Adipose tissue (tissue), 3 donors: ENCODE results near the gene UPK3A. TPM values are rescaled to one million over a fixed set of nuclear protein-coding genes. Genes with fewer than 3 reads are reported as not detected.

Experiments used
- H3K27ac ChIP-seq: one replicate; pipeline ENCODE4 v1.5.1; 2013; ENCODE audit warnings: low read depth, low read length
- WGBS, 3 donors: extraction: QIAGEN DNeasy Blood & Tissue Kit; methylation state at CpG; one replicate each; pipeline ENCODE4 v1.1.7; 2013; 5-methylcytosine and 5-hydroxymethylcytosine counted together
- polyA plus RNA-seq, 3 donors: library from polyadenylated mRNA; stranded (reverse); fragments of 200-250 nt; gene quantifications; one replicate each; pipeline ENCODE4 v1.2.3, GENCODE V29; 2013
- donor health status: healthy with polysubstance abuse.
- donor health status: Bipolar disorder and iron deficiency.
- donor health status: healthy.

Gene UPK3A
- polyA plus RNA-seq, 3 donors, result not detected

GRCh38 chr22:45298934-45299505, 14.3 kb downstream of the UPK3A start:
- 61 to 72% (median 69%) methylated on average over 15 of the region's 15 CpGs for WGBS, 3 donors

GRCh38 chr22:45302751-45303150, 18.0 kb downstream of the UPK3A start:
- no peak overlapping the region for H3K27ac ChIP-seq
- WGBS, 3 donors, result 60 to 66% (median 64%) methylated on average over 8 of the region's 8 CpGs

More at GRCh38 chr22:45298934-45299505, 14.3 kb downstream of the UPK3A start:
- H3K27ac ChIP-seq, result no peak overlapping the region

- H3K27ac ChIP-seq, result no peak overlapping the region
- 74 to 79% (median 77%) methylated on average over 7 of the region's 7 CpGs for WGBS, 3 donors
Measured at GRCh38 chr22:45303181-45303580, 18.4 kb downstream of the UPK3A start.

- no peak overlapping the region for H3K27ac ChIP-seq
- 89 to 92% (median 89%) methylated on average over 6 of the region's 6 CpGs for WGBS, 3 donors
Measured at GRCh38 chr22:45304971-45305370, 20.2 kb downstream of the UPK3A start.

- 72 to 78% (median 78%) methylated on average over 6 of the region's 6 CpGs for WGBS, 3 donors
- no peak overlapping the region for H3K27ac ChIP-seq
Measured at GRCh38 chr22:45305456-45306075, 20.8 kb downstream of the UPK3A start.

GRCh38 chr22:45306139-45306538, 21.4 kb downstream of the UPK3A start:
- 90 to 92% (median 91%) methylated on average over 9 of the region's 9 CpGs for WGBS, 3 donors
- H3K27ac ChIP-seq, result no peak overlapping the region

- 86 to 91% (median 90%) methylated on average over 6 of the region's 6 CpGs for WGBS, 3 donors
Measured at GRCh38 chr22:45308391-45308956, 23.7 kb downstream of the UPK3A start.

GRCh38 chr22:45308957-45309421, 24.2 kb downstream of the UPK3A start:
- WGBS, 3 donors, result 44 to 61% (median 46%) methylated on average over 25 of the region's 25 CpGs

More at GRCh38 chr22:45308391-45308956, 23.7 kb downstream of the UPK3A start:
- H3K27ac ChIP-seq, result no peak overlapping the region

GRCh38 chr22:45309422-45310227, 24.9 kb downstream of the UPK3A start, which contains the start of gene FAM118A:
TSS of gene FAM118A (plus strand) at chr22:45309934. CDS start at chr22:45322380, 12,446 bp downstream.
- peak within 1 kb of the TSS; percentile 51 for H3K27ac ChIP-seq
- 0 to 2% (median 1%) methylated on average over 37 to 95 of the region's 95 CpGs for WGBS, 3 donors

More at GRCh38 chr22:45308957-45309421, 24.2 kb downstream of the UPK3A start:
- H3K27ac ChIP-seq, result no peak overlapping the region

- WGBS, 3 donors, result 3 to 5% (median 3%) methylated on average over 33 of the region's 33 CpGs
- H3K27ac ChIP-seq, result peak overlapping the region; percentile 51
Measured at GRCh38 chr22:45310331-45310976, 25.7 kb downstream of the UPK3A start.

GRCh38 chr22:45310977-45311531, 26.3 kb downstream of the UPK3A start:
- WGBS, 3 donors, result 28 to 60% (median 51%) methylated on average over 14 of the region's 14 CpGs
- H3K27ac ChIP-seq, result no peak overlapping the region

- WGBS, 3 donors, result 87 to 90% (median 89%) methylated on average over 8 of the region's 8 CpGs
- no peak overlapping the region for H3K27ac ChIP-seq
Measured at GRCh38 chr22:45312415-45312814, 27.7 kb downstream of the UPK3A start.

GRCh38 chr22:45312856-45313255, 28.1 kb downstream of the UPK3A start:
- H3K27ac ChIP-seq, result no peak overlapping the region
- WGBS, 3 donors, result 71 to 90% (median 77%) methylated on average over 4 of the region's 4 CpGs

- WGBS, 3 donors, result 31 to 71% (median 65%) methylated on average over 8 of the region's 8 CpGs
- H3K27ac ChIP-seq, result no peak overlapping the region
Measured at GRCh38 chr22:45314054-45314721, 29.4 kb downstream of the UPK3A start.

- 42 to 96% (median 87%) methylated on average over 6 of the region's 6 CpGs for WGBS, 3 donors
- H3K27ac ChIP-seq, result no peak overlapping the region
Measured at GRCh38 chr22:45314786-45315185, 30.0 kb downstream of the UPK3A start.

GRCh38 chr22:45316796-45317526, 32.2 kb downstream of the UPK3A start:
- H3K27ac ChIP-seq, result no peak overlapping the region
- WGBS, 3 donors, result 77 to 94% (median 79%) methylated on average over 9 of the region's 9 CpGs
